ENCODE results near the gene USP53. TPM values are rescaled to one million over a fixed set of nuclear protein-coding genes. Genes with fewer than 3 reads are reported as not detected.
A peak's percentile ranks its signal among the peaks of the same experiment; 100 is the strongest.
"Not testable (repeated sequence)": the region's sequence is repeated elsewhere in the genome, so short reads cannot be mapped to it uniquely, and the experiment has no call there.

USP53 gene
- total RNA-seq (10 to 100 TPM; 26.4 to 64.6 (median 41.8) TPM), polyA plus RNA-seq (10 to 100 TPM; 12.5 to 45.2 TPM)
- long read RNA-seq, donor 1, full-length matches to known transcripts: 1 of 14 reads
- long read RNA-seq, donor 1, partial matches to known transcripts: 6 of 14 reads
- long read RNA-seq, donor 1, other reads (novel, unspliced or antisense): 7 of 14 reads
- long read RNA-seq, donor 2, full-length matches to known transcripts: 2 of 19 reads
- long read RNA-seq, donor 2, partial matches to known transcripts: 7 of 19 reads
- long read RNA-seq, donor 2, other reads (novel, unspliced or antisense): 10 of 19 reads
- long read RNA-seq, donor 3, partial matches to known transcripts: 2 of 19 reads
- long read RNA-seq, donor 3, other reads (novel, unspliced or antisense): 17 of 19 reads

- Histone ChIP-seq H3K27me3 (no peaks in the 10 kb centered on the region), H3K4me1 (peaks cover 0 to 44% (median 19%) of the 10 kb centered on the region in 9 donors), H3K36me3 (peaks cover 0 to 10% (median 0%) of the 10 kb centered on the region in 9 donors), H3K9me3 (no peaks in the 10 kb centered on the region), H3K27ac (peak within 1 kb of the TSS; percentile 92 to 97 (median 96)), H3K4me3 (peak within 1 kb of the TSS; percentile 69 to 93 (median 82))
- WGBS, 2 donors: 0% methylated on average over 55 of the region's 55 CpGs
- ATAC-seq (peak; percentile 96 to 99 (median 98)), DNase-seq (peak; percentile 96 to 97)
- peak in 1 of 9 donors; percentile 5 for TF ChIP-seq CTCF (IDR thresholded peaks at IDR 0.05)
- intact Hi-C loops (cut with DNase I): loop anchor here in 8 of 10 donors (1.0 to 10.0 kb wide), 10 partner anchors 48 to 230 kb away; a partner anchor contains a TSS
These were observed at the start of gene USP53 for GRCh38 chr4:119212234-119212963. Gene USP53, plus strand, starts transcription at chr4:119212713. Its CDS starts 27,047 bp downstream, at chr4:119239760.

GRCh38 chr4:119165767-119166166 lies 46.7 kb upstream of the USP53 start:
- WGBS, 2 donors: 85 to 88% methylated on average over 3 of the region's 3 CpGs
- H3K36me3 ChIP-seq: peaks cover 0 to 64% (median 4%) of the 10 kb centered on the region in 9 donors
- intact Hi-C loops (cut with DNase I): loop anchor here in 2 of 10 donors (10.0 kb wide), 2 partner anchors 49 to 181 kb away; partner anchors contain the start of gene USP53 (in 1 of the 2)
- no peaks in the 10 kb centered on the region for H3K9me3 ChIP-seq
- ATAC-seq (no peak), DNase-seq (no peak)
- no peak for TF ChIP-seq CTCF (IDR thresholded peaks at IDR 0.05)
- no peak overlapping the region for H3K4me3 ChIP-seq
- no peak overlapping the region for H3K27ac ChIP-seq
- peaks cover 0 to 34% (median 0%) of the 10 kb centered on the region in 9 donors for H3K4me1 ChIP-seq
- H3K27me3 ChIP-seq: no peaks in the 10 kb centered on the region

- DNase-seq (no peak), ATAC-seq (peak in 1 of 8 donors; percentile 1)
- Histone ChIP-seq H3K27ac (no peak overlapping the region), H3K4me3 (no peak overlapping the region), H3K9me3 (no peaks in the 10 kb centered on the region), H3K4me1 (peaks cover 0 to 17% (median 0%) of the 10 kb centered on the region in 9 donors), H3K27me3 (no peaks in the 10 kb centered on the region), H3K36me3 (peaks cover 0 to 58% (median 0%) of the 10 kb centered on the region in 9 donors)
- intact Hi-C loops (cut with DNase I): no loop called here
- TF ChIP-seq CTCF (IDR thresholded peaks at IDR 0.05): no peak
These were observed 42.3 kb upstream of the USP53 start for GRCh38 chr4:119170195-119170594.

- 89% methylated on average over 7 of the region's 7 CpGs for WGBS, 2 donors
- intact Hi-C loops (cut with DNase I): no loop called here
- ATAC-seq (peak in 1 of 8 donors; percentile 36), DNase-seq (no peak)
- Histone ChIP-seq H3K4me1 (peaks cover 0 to 12% (median 0%) of the 10 kb centered on the region in 9 donors), H3K36me3 (peaks cover 0 to 49% (median 0%) of the 10 kb centered on the region in 9 donors), H3K9me3 (no peaks in the 10 kb centered on the region), H3K4me3 (no peak overlapping the region), H3K27ac (no peak overlapping the region), H3K27me3 (no peaks in the 10 kb centered on the region)
- no peak for TF ChIP-seq CTCF (IDR thresholded peaks at IDR 0.05)
These were observed 40.3 kb upstream of the USP53 start for GRCh38 chr4:119172223-119172622.

- 94 to 95% methylated on average over 30 of the region's 30 CpGs for WGBS, 2 donors
- H3K27ac ChIP-seq; H3K9me3 ChIP-seq; intact Hi-C loops (cut with DNase I); H3K27me3 ChIP-seq; ATAC-seq; DNase-seq; H3K4me3 ChIP-seq: not testable (repeated sequence)
- H3K36me3 ChIP-seq: peaks cover 0 to 41% (median 0%) of the 10 kb centered on the region in 9 donors
- peaks cover 0 to 12% (median 0%) of the 10 kb centered on the region in 9 donors for H3K4me1 ChIP-seq
These were observed 38.7 kb upstream of the USP53 start for GRCh38 chr4:119173729-119174361.
